Dendritic cell treated with granulocyte-macrophage colony-stimulating factor and Interleukin-4, amounts not matched to agents 40 ng/mL and 50 ng/mL, for 4 days (primary cell): Measurements from ENCODE around the gene PACRG.

Source experiments
- H3K27ac Mint-ChIP-seq: one replicate; pipeline ENCODE4 v1.8.0; 2022; ENCODE audit warnings: mild to moderate bottlenecking, mixed read lengths
- H3K27me3 Mint-ChIP-seq: one replicate; pipeline ENCODE4 v1.8.0; 2022; ENCODE audit warnings: mild to moderate bottlenecking, mixed read lengths
- H3K36me3 Mint-ChIP-seq: one replicate; pipeline ENCODE4 v1.8.0; 2022; ENCODE audit warnings: low read depth, mixed read lengths
- H3K4me1 Mint-ChIP-seq: one replicate; pipeline ENCODE4 v1.8.0; 2022; ENCODE audit warnings: low read depth, mixed read lengths
- H3K4me3 Mint-ChIP-seq: one replicate; pipeline ENCODE4 v1.8.0; 2022; ENCODE audit warnings: mild to moderate bottlenecking, moderate library complexity, mixed read lengths
- H3K9me3 Mint-ChIP-seq: one replicate; pipeline ENCODE4 v1.8.0; 2022; ENCODE audit warnings: mixed read lengths
- intact Hi-C: fragments of 100-400 bp; cut with micrococcal nuclease; formaldehyde crosslinking; loops from one replicate; pipeline ENCODE4 v1.15.0; 2022

PACRG gene

GRCh38 chr6:163165155-163165910 is 437.6 kb downstream of the PACRG start:
- no peaks in the 10 kb centered on the region for H3K9me3 Mint-ChIP-seq
- no peaks in the 10 kb centered on the region for H3K36me3 Mint-ChIP-seq
- H3K4me3 Mint-ChIP-seq: no peak overlapping the region
- H3K27me3 Mint-ChIP-seq: peaks cover 12% of the 10 kb centered on the region
- intact Hi-C loops: no loop called here
- no peak overlapping the region for H3K27ac Mint-ChIP-seq
- no peaks in the 10 kb centered on the region for H3K4me1 Mint-ChIP-seq

GRCh38 chr6:163165922-163166321 is 438.1 kb downstream of the PACRG start:
- H3K4me3 Mint-ChIP-seq: no peak overlapping the region
- intact Hi-C loops: no loop called here
- H3K9me3 Mint-ChIP-seq: no peaks in the 10 kb centered on the region
- no peak overlapping the region for H3K27ac Mint-ChIP-seq
- H3K27me3 Mint-ChIP-seq: peaks cover 12% of the 10 kb centered on the region
- H3K36me3 Mint-ChIP-seq: no peaks in the 10 kb centered on the region
- no peaks in the 10 kb centered on the region for H3K4me1 Mint-ChIP-seq

GRCh38 chr6:163166507-163166906 is 438.7 kb downstream of the PACRG start:
- H3K27me3 Mint-ChIP-seq: peaks cover 12% of the 10 kb centered on the region
- H3K9me3 Mint-ChIP-seq: no peaks in the 10 kb centered on the region

GRCh38 chr6:163169521-163169920 is 441.7 kb downstream of the PACRG start:
- Mint-ChIP-seq H3K4me3 (no peak overlapping the region), H3K36me3 (no peaks in the 10 kb centered on the region), H3K4me1 (no peaks in the 10 kb centered on the region), H3K27ac (no peak overlapping the region), H3K9me3 (no peaks in the 10 kb centered on the region), H3K27me3 (peaks cover 7% of the 10 kb centered on the region)
- intact Hi-C loops: no loop called here

More at GRCh38 chr6:163166507-163166906, 438.7 kb downstream of the PACRG start:
- Mint-ChIP-seq H3K27ac (no peak overlapping the region), H3K36me3 (no peaks in the 10 kb centered on the region), H3K4me1 (no peaks in the 10 kb centered on the region), H3K4me3 (no peak overlapping the region)
- intact Hi-C loops: no loop called here

GRCh38 chr6:163170294-163170883 is 442.6 kb downstream of the PACRG start:
- H3K27ac Mint-ChIP-seq: no peak overlapping the region
- intact Hi-C loops: no loop called here

DNA sequence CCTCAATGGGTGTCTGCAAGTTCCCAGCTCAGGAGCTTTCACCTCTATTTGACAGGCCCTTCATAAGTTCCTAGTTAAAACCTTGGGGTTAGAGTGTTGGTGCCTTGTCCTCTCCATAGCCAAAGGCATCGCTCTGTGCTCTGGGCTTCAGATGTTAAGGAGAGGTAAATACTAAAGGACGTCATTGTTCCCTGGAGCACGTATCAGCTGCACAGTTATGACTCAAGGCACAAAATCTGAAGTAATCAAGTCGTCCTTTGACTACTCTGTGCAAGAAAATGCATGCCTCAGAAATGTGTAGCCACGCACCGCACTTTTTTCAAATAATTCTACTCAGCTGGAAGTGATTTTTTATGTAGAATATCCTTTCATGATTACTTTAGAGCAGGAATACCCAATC is 446.0 kb downstream of the PACRG start:
- intact Hi-C loops: no loop called here
- no peaks in the 10 kb centered on the region for H3K36me3 Mint-ChIP-seq
- H3K4me3 Mint-ChIP-seq: no peak overlapping the region
- peaks cover 6% of the 10 kb centered on the region for H3K27me3 Mint-ChIP-seq
- no peaks in the 10 kb centered on the region for H3K4me1 Mint-ChIP-seq
- H3K9me3 Mint-ChIP-seq: no peaks in the 10 kb centered on the region
- H3K27ac Mint-ChIP-seq: no peak overlapping the region

More at GRCh38 chr6:163170294-163170883, 442.6 kb downstream of the PACRG start:
- no peak overlapping the region for H3K4me3 Mint-ChIP-seq
- no peaks in the 10 kb centered on the region for H3K9me3 Mint-ChIP-seq
- no peaks in the 10 kb centered on the region for H3K4me1 Mint-ChIP-seq
- peaks cover 7% of the 10 kb centered on the region for H3K27me3 Mint-ChIP-seq
- H3K36me3 Mint-ChIP-seq: no peaks in the 10 kb centered on the region

DNA sequence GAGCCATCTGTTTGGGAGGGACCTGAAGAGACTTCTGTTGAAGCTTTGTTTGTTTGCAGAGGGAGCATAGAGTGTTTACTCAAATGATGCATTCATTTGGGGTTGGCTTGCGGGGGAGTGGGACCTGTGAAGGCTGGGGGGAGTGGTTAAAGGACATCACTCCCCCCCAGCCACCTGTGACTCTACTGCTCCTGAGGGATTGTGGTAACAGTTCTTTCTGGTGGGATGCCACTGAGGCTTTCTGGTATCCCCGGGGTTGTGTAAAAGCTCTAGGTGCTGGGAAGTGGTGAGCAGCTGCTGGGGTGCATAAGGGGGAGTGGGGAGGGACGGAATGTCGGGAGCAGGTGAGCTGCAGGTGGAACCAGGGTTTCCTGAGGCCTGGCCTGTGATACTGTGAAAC is 447.5 kb downstream of the PACRG start:
- intact Hi-C loops: no loop called here
- Mint-ChIP-seq H3K4me1 (no peaks in the 10 kb centered on the region), H3K27me3 (peaks cover 3% of the 10 kb centered on the region), H3K36me3 (no peaks in the 10 kb centered on the region), H3K27ac (no peak overlapping the region), H3K9me3 (no peaks in the 10 kb centered on the region), H3K4me3 (no peak overlapping the region)

- Mint-ChIP-seq H3K27ac (no peak overlapping the region), H3K4me1 (peaks cover 3% of the 10 kb centered on the region), H3K9me3 (no peaks in the 10 kb centered on the region), H3K36me3 (no peaks in the 10 kb centered on the region), H3K27me3 (peaks cover 3% of the 10 kb centered on the region), H3K4me3 (no peak overlapping the region)
- intact Hi-C loops: no loop called here
These were observed 448.3 kb downstream of the PACRG start for GRCh38 chr6:163176097-163176496.

- Mint-ChIP-seq H3K4me3 (no peak overlapping the region), H3K27ac (no peak overlapping the region), H3K9me3 (no peaks in the 10 kb centered on the region), H3K36me3 (no peaks in the 10 kb centered on the region), H3K4me1 (peaks cover 5% of the 10 kb centered on the region), H3K27me3 (peaks cover 9% of the 10 kb centered on the region)
- intact Hi-C loops: no loop called here
These were observed 449.2 kb downstream of the PACRG start for GRCh38 chr6:163177007-163177406.

GRCh38 chr6:163177892-163178420 is 450.2 kb downstream of the PACRG start:
- Mint-ChIP-seq H3K4me3 (no peak overlapping the region), H3K4me1 (peaks cover 10% of the 10 kb centered on the region), H3K27me3 (peaks cover 12% of the 10 kb centered on the region), H3K9me3 (no peaks in the 10 kb centered on the region), H3K36me3 (no peaks in the 10 kb centered on the region), H3K27ac (no peak overlapping the region)
- intact Hi-C loops: no loop called here

DNA sequence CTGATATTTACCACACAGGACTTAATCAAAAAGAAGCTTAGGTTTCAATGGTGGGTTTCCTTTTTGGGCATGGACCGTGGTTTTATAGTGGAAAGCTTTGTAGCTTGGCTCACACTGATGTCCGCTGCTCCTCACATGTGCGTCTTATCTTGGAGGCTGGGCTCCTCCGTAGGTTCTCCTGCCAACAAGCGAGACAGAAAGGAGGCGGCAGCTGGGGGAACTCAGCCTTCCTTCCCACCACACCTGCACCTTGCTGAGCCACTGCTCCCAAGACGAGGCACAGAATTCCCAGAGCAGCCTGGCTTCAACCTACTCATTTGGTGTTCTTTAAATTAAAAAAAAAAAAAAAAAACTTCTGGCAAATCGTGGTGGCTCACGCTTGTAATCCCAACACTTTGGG is 451.3 kb downstream of the PACRG start:
- Mint-ChIP-seq H3K36me3 (no peaks in the 10 kb centered on the region), H3K27me3 (peaks cover 12% of the 10 kb centered on the region), H3K27ac (no peak overlapping the region), H3K9me3 (no peaks in the 10 kb centered on the region), H3K4me1 (peaks cover 14% of the 10 kb centered on the region), H3K4me3 (no peak overlapping the region)
- intact Hi-C loops: no loop called here

- Mint-ChIP-seq H3K9me3 (no peaks in the 10 kb centered on the region), H3K4me3 (no peak overlapping the region)
- intact Hi-C loops: loop anchor here (2.0 to 5.0 kb wide), 3 partner anchors 237 to 777 kb away; no protein-coding TSS in a partner anchor
These were observed 451.9 kb downstream of the PACRG start for GRCh38 chr6:163179721-163180120.

GRCh38 chr6:163180874-163181541 is 453.2 kb downstream of the PACRG start:
- Mint-ChIP-seq H3K9me3 (no peaks in the 10 kb centered on the region), H3K4me3 (no peak overlapping the region), H3K27ac (no peak overlapping the region), H3K27me3 (peaks cover 14% of the 10 kb centered on the region), H3K4me1 (peaks cover 14% of the 10 kb centered on the region), H3K36me3 (no peaks in the 10 kb centered on the region)
- intact Hi-C loops: loop anchor here (2.0 to 5.0 kb wide), 3 partner anchors 236 to 776 kb away; no protein-coding TSS in a partner anchor

More at GRCh38 chr6:163179721-163180120, 451.9 kb downstream of the PACRG start:
- Mint-ChIP-seq H3K36me3 (no peaks in the 10 kb centered on the region), H3K27me3 (peaks cover 12% of the 10 kb centered on the region), H3K27ac (no peak overlapping the region), H3K4me1 (peaks cover 14% of the 10 kb centered on the region)

DNA sequence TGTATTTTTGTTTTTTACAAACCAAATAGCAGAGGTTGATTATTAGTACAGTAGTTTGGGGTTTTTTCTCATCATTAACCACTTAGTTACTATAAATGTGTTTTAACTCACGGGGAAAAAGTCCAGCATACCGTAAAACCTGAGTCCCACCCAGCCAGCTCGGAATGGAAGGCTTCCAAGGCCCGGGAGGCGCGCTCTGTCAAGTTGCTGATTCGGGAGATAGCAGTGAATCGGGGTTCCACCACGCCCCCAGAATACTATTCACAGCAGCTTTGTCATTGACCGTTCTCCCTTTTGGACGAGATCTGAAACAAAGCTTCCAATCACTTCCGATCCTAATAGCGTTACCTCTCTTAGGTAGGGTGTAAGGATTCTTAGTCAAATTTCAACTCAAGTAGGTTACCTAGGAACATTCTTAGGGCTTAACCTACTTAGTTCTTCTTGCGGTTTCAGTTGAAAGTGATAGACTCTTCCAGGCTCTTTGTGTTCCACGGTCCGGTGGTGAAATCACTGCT is 453.9 kb downstream of the PACRG start:
- Mint-ChIP-seq H3K4me1 (peaks cover 14% of the 10 kb centered on the region), H3K27me3 (peaks cover 18% of the 10 kb centered on the region), H3K36me3 (no peaks in the 10 kb centered on the region), H3K9me3 (no peaks in the 10 kb centered on the region), H3K4me3 (no peak overlapping the region), H3K27ac (no peak overlapping the region)
- intact Hi-C loops: loop anchor here (2.0 to 5.0 kb wide), 3 partner anchors 235 to 775 kb away; no protein-coding TSS in a partner anchor
